ENCODE data around the gene LSM12.
A peak's percentile ranks its signal among the peaks of the same experiment; 100 is the strongest.

The LSM12 gene

DNA sequence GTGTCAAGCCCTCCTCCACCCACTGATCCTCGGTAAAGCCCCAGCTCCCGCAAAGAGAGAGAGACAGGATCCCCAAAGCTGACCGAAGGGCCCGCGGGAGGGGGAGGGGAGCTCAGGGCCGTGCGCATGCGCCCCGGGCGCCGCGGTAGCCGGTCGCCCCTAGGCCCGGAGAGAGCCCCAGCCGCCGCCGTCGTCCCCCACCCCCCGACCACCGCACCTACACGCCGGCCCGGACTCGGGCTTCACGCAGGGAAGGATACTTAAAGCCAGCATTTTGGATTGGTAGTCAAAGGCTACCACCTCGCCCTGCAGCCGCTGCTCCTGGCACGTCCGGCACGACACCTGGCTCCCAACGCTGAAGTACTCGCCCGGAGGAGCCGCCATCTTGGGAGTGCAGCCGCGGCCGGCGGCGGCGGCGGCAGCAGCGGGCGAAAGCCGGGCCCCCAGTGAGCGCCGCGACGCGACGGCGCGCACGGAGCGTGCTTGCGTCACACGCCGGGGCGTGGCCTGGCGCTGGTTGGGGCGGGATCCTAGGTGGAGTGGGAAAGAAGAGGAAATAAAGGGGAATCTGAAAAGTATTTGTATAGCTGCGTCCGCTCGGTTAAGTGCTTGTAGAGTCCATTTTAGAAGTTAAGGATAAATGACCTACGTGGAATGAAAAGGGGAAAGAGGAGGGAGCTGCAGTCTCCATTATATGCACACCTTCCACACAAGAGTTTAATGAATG, at the start of gene LSM12:
TSS of gene LSM12 (minus strand) at position 468 of the 727 bp plus-strand sequence. CDS start at position 384, 84 bp downstream.
- Mint-ChIP-seq H3K27me3 (ENCODE audit: low read depth) (no peaks in the 10 kb centered on the region), H3K4me3 (peak within 1 kb of the TSS; percentile 92 to 95 (median 94)), H3K9me3 (no peaks in the 10 kb centered on the region), H3K27ac (peak within 1 kb of the TSS; percentile 92 to 99 (median 98)), H3K36me3 (ENCODE audit: low read depth) (peaks cover 20% of the 10 kb centered on the region), H3K4me1 (peaks cover 47% of the 10 kb centered on the region)
- TF ChIP-seq, protein P1, sequence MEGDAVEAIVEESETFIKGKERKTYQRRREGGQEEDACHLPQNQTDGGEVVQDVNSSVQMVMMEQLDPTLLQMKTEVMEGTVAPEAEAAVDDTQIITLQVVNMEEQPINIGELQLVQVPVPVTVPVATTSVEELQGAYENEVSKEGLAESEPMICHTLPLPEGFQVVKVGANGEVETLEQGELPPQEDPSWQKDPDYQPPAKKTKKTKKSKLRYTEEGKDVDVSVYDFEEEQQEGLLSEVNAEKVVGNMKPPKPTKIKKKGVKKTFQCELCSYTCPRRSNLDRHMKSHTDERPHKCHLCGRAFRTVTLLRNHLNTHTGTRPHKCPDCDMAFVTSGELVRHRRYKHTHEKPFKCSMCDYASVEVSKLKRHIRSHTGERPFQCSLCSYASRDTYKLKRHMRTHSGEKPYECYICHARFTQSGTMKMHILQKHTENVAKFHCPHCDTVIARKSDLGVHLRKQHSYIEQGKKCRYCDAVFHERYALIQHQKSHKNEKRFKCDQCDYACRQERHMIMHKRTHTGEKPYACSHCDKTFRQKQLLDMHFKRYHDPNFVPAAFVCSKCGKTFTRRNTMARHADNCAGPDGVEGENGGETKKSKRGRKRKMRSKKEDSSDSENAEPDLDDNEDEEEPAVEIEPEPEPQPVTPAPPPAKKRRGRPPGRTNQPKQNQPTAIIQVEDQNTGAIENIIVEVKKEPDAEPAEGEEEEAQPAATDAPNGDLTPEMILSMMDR (IDR thresholded peaks at IDR 0.05; ENCODE audit: unreplicated experiment in 3 of 3), result no peak

DNA sequence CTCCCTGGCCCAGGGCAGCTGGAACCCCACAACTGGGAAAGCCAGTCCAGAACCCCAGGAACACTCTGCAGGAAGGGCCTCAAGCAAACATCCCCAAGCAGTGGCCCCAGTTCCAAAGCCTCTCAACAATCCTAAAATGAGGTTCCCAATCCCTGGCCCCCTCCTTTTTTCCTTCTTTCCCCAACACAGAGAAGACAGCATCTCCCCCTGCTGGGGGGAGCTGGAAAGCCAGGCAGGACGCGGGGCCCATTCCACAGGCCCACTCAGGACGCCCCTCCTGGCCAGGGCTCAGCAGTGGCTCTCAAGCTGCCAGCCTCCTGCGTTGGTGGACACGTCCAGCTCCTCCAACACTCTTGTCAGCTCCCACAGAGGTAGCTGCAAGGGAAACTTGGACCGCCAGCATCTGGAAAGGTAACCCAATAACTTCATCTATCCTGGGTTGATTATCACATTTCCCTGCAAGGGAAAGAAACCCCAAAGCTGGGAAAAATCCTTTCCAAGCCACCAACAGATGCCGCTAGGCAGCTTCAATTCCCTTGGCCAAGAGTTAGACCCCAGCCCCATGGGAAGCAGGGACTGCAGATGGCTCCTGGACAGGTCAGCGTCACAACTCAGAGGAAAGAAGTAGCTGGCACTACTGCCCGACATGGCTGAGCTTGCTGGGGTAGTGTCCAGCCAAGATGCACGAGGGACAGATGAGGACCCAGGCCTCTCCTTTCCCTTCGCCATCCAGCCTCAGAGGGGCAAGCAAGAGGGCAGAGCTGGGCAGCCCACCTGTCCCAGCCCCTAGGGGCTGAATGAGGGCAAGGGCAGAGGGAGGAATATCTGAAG, 49.3 kb upstream of the LSM12 start:
- H3K27ac Mint-ChIP-seq, result peak overlapping the region; percentile 28 to 72 (median 54)
- H3K27me3 Mint-ChIP-seq (ENCODE audit: low read depth), result no peaks in the 10 kb centered on the region
- TF ChIP-seq, protein P1 (IDR thresholded peaks at IDR 0.05; ENCODE audit: unreplicated experiment in 3 of 3), result peak; percentile 62 to 77 (median 75)
- H3K4me1 Mint-ChIP-seq, result peaks cover 69% of the 10 kb centered on the region
- H3K9me3 Mint-ChIP-seq, result no peaks in the 10 kb centered on the region
- H3K36me3 Mint-ChIP-seq (ENCODE audit: low read depth), result peaks cover 16% of the 10 kb centered on the region
- peak overlapping the region in 1 of 3 experiments; percentile 22 for H3K4me3 Mint-ChIP-seq

DNA sequence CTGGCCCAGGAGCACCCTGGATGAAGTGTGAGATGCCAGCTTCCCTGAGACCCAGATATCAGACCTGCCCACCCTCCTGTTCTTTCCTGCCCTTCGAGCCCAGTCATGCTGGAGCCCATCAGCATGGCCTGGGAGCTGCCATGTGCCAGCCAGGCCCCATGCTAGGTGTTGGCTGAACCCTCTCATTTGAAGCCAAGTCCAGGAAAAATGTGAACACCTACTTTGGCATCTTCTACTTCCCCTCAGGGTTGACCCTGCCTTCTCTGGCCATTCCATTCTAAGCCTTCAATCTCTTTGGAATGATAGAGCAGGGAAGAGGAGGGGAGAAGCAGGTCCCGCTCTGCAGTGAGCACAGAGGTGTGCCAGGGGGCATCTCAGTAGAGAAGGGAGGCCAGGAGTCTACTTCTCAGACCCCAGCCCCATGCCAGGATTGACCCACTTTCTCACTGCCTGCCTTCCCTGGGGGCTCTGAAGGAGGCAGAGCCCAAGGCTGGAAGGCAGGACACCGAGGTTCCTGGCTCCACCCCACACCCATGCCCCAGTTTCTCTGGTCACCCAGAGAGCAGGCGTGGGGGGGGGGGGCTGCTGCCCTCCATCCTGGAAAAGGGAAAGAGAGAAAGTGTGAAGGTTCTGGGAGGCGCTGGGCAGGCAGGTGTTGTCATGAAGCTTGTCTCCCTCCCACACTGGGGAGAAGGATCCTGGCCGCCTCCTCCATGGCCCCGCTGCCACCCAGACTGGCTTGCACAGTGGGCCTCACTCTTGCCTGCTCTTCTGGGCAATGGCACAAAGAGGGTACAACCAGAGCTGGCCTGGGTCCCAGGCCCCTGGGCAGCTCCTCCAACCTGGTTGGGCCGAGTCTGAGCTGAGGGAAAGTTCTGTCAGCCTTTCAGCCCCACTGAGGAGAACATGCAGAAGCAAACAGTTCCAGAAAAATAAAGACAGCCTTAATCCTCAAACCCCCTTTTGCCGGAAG, 47.7 kb upstream of the LSM12 start:
- TF ChIP-seq, protein P1 (IDR thresholded peaks at IDR 0.05; ENCODE audit: unreplicated experiment in 3 of 3), result no peak
- no peak overlapping the region for H3K4me3 Mint-ChIP-seq
- no peaks in the 10 kb centered on the region for H3K27me3 Mint-ChIP-seq (ENCODE audit: low read depth)
- peak overlapping the region in 2 of 3 experiments; percentile 24 to 60 for H3K27ac Mint-ChIP-seq
- peaks cover 16% of the 10 kb centered on the region for H3K36me3 Mint-ChIP-seq (ENCODE audit: low read depth)
- peaks cover 66% of the 10 kb centered on the region for H3K4me1 Mint-ChIP-seq
- no peaks in the 10 kb centered on the region for H3K9me3 Mint-ChIP-seq

DNA sequence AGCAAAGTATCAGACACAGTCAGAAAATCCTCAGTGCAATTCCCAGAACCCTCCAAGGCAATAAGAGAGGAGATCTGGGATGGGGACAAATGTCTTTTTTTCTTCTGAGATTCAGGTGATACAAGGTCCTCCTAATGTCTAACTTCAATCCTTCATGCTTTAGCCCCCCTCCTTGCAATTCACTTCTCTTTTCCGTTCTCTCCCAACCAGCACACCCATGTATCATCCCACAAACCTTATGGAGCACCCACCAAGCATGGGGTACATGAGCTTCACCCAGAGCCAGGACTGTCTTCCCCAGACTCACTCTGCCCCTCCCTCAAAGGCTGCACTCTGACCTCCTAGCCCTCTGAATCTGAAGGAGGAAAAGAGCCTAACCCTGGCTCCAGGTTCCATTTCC, 46.9 kb upstream of the LSM12 start:
- H3K36me3 Mint-ChIP-seq (ENCODE audit: low read depth), result peaks cover 13% of the 10 kb centered on the region

More for the DNA sequence above, 46.9 kb upstream of the LSM12 start:
- Mint-ChIP-seq H3K4me3 (no peak overlapping the region), H3K27me3 (ENCODE audit: low read depth) (no peaks in the 10 kb centered on the region), H3K9me3 (no peaks in the 10 kb centered on the region), H3K27ac (peak overlapping the region in 2 of 3 experiments; percentile 24 to 60), H3K4me1 (peaks cover 67% of the 10 kb centered on the region)
- TF ChIP-seq, protein P1 (IDR thresholded peaks at IDR 0.05; ENCODE audit: unreplicated experiment in 3 of 3), result no peak

Measured in nephron (organoid).